HepG2 (cell line): ENCODE measurements around the gene THRAP3. TPM values are rescaled to one million over a fixed set of nuclear protein-coding genes. Genes with fewer than 3 reads are reported as not detected.

Experiments used
- CAMTA2 ChIP-seq: sonication (generic); formaldehyde crosslinking; IDR thresholded peaks from 2 replicates; pipeline ENCODE4 v1.4.0; 2020; ENCODE audit warnings: mild to moderate bottlenecking, missing genetic modification reagents, borderline replicate concordance
- CREBL2 ChIP-seq: sonication (generic); formaldehyde crosslinking; IDR thresholded peaks from 2 replicates; pipeline ENCODE4 v1.8.1; 2023; ENCODE audit warnings: missing genetic modification reagents, mild to moderate bottlenecking, borderline replicate concordance
- EZH2 ChIP-seq: conservative IDR thresholded peaks from 2 replicates; pipeline ENCODE4 v1.6.1; 2012; ENCODE audit warnings: mild to moderate bottlenecking, low read depth, low read length, moderate library complexity
- FOXP1 ChIP-seq, 2 experiments: fragments of 450-650 bp in 1 of 2; IDR thresholded peaks; 2 replicates each; pipeline ENCODE4 v1.6.1; 2017 to 2018; ENCODE audit warnings: antibody characterized with exemption in 1 of 2
- IRX3 ChIP-seq: sonication (generic); formaldehyde crosslinking; IDR thresholded peaks from 2 replicates; pipeline ENCODE4 v1.8.1; 2023; ENCODE audit warnings: mild to moderate bottlenecking, low read depth, missing genetic modification reagents, borderline replicate concordance
- KAT8 ChIP-seq: IDR thresholded peaks from 2 replicates; pipeline ENCODE4 v1.6.1; 2016; ENCODE audit warnings: missing genetic modification reagents, missing compliant biosample characterization
- MTA3 ChIP-seq: sonication (generic); formaldehyde crosslinking; IDR thresholded peaks from 2 replicates; pipeline ENCODE4 v1.4.0; 2020; ENCODE audit warnings: missing genetic modification reagents
- PBX3 ChIP-seq: sonication (generic); formaldehyde crosslinking; IDR thresholded peaks from 2 replicates; pipeline ENCODE4 v1.8.1; 2023; ENCODE audit warnings: missing genetic modification reagents, inconsistent platforms, borderline replicate concordance
- PPARG ChIP-seq: conservative IDR thresholded peaks from 2 replicates; pipeline ENCODE4 v1.6.1; 2016; ENCODE audit warnings: missing biosample characterization, missing genetic modification reagents
- RAD51 ChIP-seq: fragments of 450-650 bp; IDR thresholded peaks from 2 replicates; pipeline ENCODE4 v1.6.1; 2016; ENCODE audit warnings: borderline replicate concordance
- RFXAP ChIP-seq: sonication (generic); formaldehyde crosslinking; IDR thresholded peaks from 2 replicates; pipeline ENCODE4 v1.4.0; 2020; ENCODE audit warnings: missing genetic modification reagents, borderline replicate concordance
- SMAD3 ChIP-seq: sonication (generic); formaldehyde crosslinking; IDR thresholded peaks from 2 replicates; pipeline ENCODE4 v1.4.0; 2020; ENCODE audit warnings: missing genetic modification reagents
- SMYD3 ChIP-seq: sonication (generic); formaldehyde crosslinking; IDR thresholded peaks from 2 replicates; pipeline ENCODE4 v1.8.1; 2023; ENCODE audit warnings: mild to moderate bottlenecking, missing genetic modification reagents
- TEAD2 ChIP-seq: sonication (generic); formaldehyde crosslinking; IDR thresholded peaks from 2 replicates; pipeline ENCODE4 v1.9.0; 2021; ENCODE audit warnings: missing genetic modification reagents
- TOPORS ChIP-seq: sonication (generic); formaldehyde crosslinking; IDR thresholded peaks from 2 replicates; pipeline ENCODE4 v1.8.0; 2023; ENCODE audit warnings: mild to moderate bottlenecking, missing genetic modification reagents
- ZHX1 ChIP-seq: sonication (generic); formaldehyde crosslinking; IDR thresholded peaks from 2 replicates; pipeline ENCODE4 v1.8.1; 2022; ENCODE audit warnings: low read depth, mild to moderate bottlenecking, missing genetic modification reagents
- ZKSCAN1 ChIP-seq: fragments of 150-350 bp; IDR thresholded peaks from 2 replicates; pipeline ENCODE4 v1.6.1; 2014; ENCODE audit warnings: low read length
- ZNF510 ChIP-seq: sonication (generic); formaldehyde crosslinking; IDR thresholded peaks from 2 replicates; pipeline ENCODE4 v1.4.0; 2020; ENCODE audit warnings: low read depth, mild to moderate bottlenecking, missing genetic modification reagents
- ZNF703 ChIP-seq: sonication (generic); formaldehyde crosslinking; IDR thresholded peaks from 2 replicates; pipeline ENCODE4 v1.5.1; 2020; ENCODE audit warnings: missing genetic modification reagents, mild to moderate bottlenecking, moderate library complexity, borderline replicate concordance
- ZNF761 ChIP-seq: sonication (generic); formaldehyde crosslinking; conservative IDR thresholded peaks from 2 replicates; pipeline ENCODE4 v1.4.0; 2020; ENCODE audit warnings: mild to moderate bottlenecking, missing genetic modification reagents
- ZNF766 ChIP-seq: sonication (generic); formaldehyde crosslinking; IDR thresholded peaks from 2 replicates; pipeline ENCODE4 v1.5.0; 2020; ENCODE audit warnings: missing genetic modification reagents, borderline replicate concordance
- ZNF780A ChIP-seq: sonication (generic); formaldehyde crosslinking; IDR thresholded peaks from 2 replicates; pipeline ENCODE4 v1.8.0; 2022; ENCODE audit warnings: mild to moderate bottlenecking, missing genetic modification reagents, moderate library complexity
- ZSCAN30 ChIP-seq: sonication (generic); formaldehyde crosslinking; IDR thresholded peaks from 2 replicates; pipeline ENCODE4 v1.5.0; 2020; ENCODE audit warnings: mild to moderate bottlenecking, missing genetic modification reagents
- polyA plus RNA-seq, 8 experiments: library from polyadenylated mRNA; depleted of rRNA in 3 of 8; stranded (reverse) in 7 of 8; unstranded in 1 of 8; fragments of >200 nt; fragmentation: Illumina TruSeq in 4 of 8; extraction: Trizol in 4 of 8; gene quantifications; 2 replicates each; pipeline versions ENCODE4 v1.2.1 to v1.2.3, GENCODE V29; 2011 to 2016; ENCODE audit warnings: low read depth in 4 of 8, missing spikeins in 1 of 8, mixed read lengths in 1 of 8; ENCODE audit not compliant: insufficient read depth in 1 of 8
- total RNA-seq, 5 experiments: library from RNA; depleted of rRNA; stranded (reverse); fragments of >200 nt; fragmentation: Illumina TruSeq; extraction: Trizol; gene quantifications; 2 replicates each; pipeline ENCODE4 v1.2.3, GENCODE V29; 2016; ENCODE audit warnings: low read depth in 1 of 5

THRAP3 gene
- total and polyA plus RNA-seq, 2 of the 13 experiments (the other 11 are each of a cell fraction or from before 2014, with no cell fraction given), result 45.0 to 92.6 TPM

GRCh38 chr1:36248250-36248894 is 24.1 kb downstream of the THRAP3 start (continued):
- TF ChIP-seq PBX3 (CRISPR knock-in tag), result no peak
- TF ChIP-seq ZNF761, result no peak
- peak; percentile 59; the same call in 1 of the 2 replicates for TF ChIP-seq SMAD3 (CRISPR knock-in tag)
- TF ChIP-seq CAMTA2 (CRISPR knock-in tag), result no peak
- no peak for TF ChIP-seq ZHX1 (CRISPR knock-in tag)
- no peak for TF ChIP-seq ZKSCAN1
- 0 out of 2 replicates have a peak, but pooled peaks have one; percentile 27 for TF ChIP-seq ZNF510 (CRISPR knock-in tag)
- TF ChIP-seq IRX3 (CRISPR knock-in tag), result no peak
- TF ChIP-seq ZSCAN30 (CRISPR knock-in tag), result 0 out of 2 replicates have a peak, but pooled peaks have one; percentile 38
- peak; percentile 50; the same call in 1 of the 2 replicates for TF ChIP-seq PPARG (CRISPR knock-in tag)
- TF ChIP-seq RFXAP (CRISPR knock-in tag), result no peak
- TF ChIP-seq TEAD2 (CRISPR knock-in tag), result no peak
- TF ChIP-seq ZNF703 (CRISPR knock-in tag), result no peak
- no peak for TF ChIP-seq FOXP1 (IDR thresholded peaks at IDR 0.05)
- no peak; the same call in 1 of the 2 replicates for TF ChIP-seq FOXP1 (CRISPR knock-in tag; IDR thresholded peaks at IDR 0.05)
- TF ChIP-seq SMYD3 (CRISPR knock-in tag), result no peak
- no peak for TF ChIP-seq MTA3 (CRISPR knock-in tag)
- no peak for TF ChIP-seq KAT8 (CRISPR knock-in tag)
- no peak for TF ChIP-seq CREBL2
- no peak for TF ChIP-seq TOPORS (CRISPR knock-in tag)
- no peak for TF ChIP-seq ZNF780A (CRISPR knock-in tag)
- no peak for TF ChIP-seq ZNF766 (CRISPR knock-in tag)
- TF ChIP-seq RAD51, result no peak
- no peak for TF ChIP-seq EZH2
